Measurements from ENCODE around the gene NSMCE4A.
"Not testable (repeated sequence)": the region's sequence is repeated elsewhere in the genome, so short reads cannot be mapped to it uniquely, and the experiment has no call there.

- not testable (repeated sequence) for TF ChIP-seq CTCF (conservative IDR thresholded peaks at IDR 0.05; ENCODE audit: low read length); EZH2phosphoT487 (IDR thresholded peaks at IDR 0.05; ENCODE audit: borderline replicate concordance)
Measured at GRCh38 chr10:121991727-121992126, 16.7 kb upstream of the NSMCE4A start.

Measured in Loucy (cell line).